GM19467 (cell line): Measurements from ENCODE around the gene SLC6A9.

ENCODE experiments used
- ATAC-seq: cut with Tn5 transposase; IDR thresholded peaks from one replicate; pipeline ENCODE4 v1.9.1; 2021; ENCODE audit warnings: mild to moderate bottlenecking, moderate library complexity; ENCODE audit not compliant: unreplicated experiment

SLC6A9 gene

GRCh38 chr1:44008259-44008658 is 23.0 kb downstream of the SLC6A9 start:
- no peak for ATAC-seq

DNA sequence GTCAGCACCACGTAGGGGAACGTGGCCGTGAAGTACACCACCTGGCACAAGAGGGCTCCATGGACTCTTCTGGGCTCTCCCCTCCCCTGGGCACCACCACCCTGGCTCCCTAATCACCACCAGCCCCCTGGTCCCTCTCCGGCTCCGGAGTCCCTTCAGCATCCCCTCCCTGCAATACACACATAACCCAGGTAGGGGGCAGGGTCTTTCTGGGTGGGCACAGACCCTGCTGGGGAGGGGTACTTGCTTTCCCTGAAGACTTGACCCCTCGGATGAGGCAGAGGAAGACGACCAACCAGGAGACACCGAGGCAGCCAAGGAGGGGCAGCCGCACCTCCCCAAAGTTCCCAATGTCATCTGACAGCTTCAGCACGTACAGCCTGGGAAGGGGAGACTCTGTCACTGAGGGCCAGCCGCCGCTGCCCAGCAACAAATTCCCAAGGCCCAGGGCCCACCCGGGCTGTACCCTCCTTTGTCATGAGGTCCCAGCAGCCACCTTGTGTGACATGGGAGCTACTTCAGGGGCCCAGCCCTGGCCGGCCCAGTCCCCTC is 28.6 kb downstream of the SLC6A9 start:
- no peak for ATAC-seq

GRCh38 chr1:44002165-44002564 is 29.1 kb downstream of the SLC6A9 start:
- ATAC-seq = no peak

- ATAC-seq = no peak
Observed at GRCh38 chr1:44000122-44000665, 31.1 kb downstream of the SLC6A9 start.

DNA sequence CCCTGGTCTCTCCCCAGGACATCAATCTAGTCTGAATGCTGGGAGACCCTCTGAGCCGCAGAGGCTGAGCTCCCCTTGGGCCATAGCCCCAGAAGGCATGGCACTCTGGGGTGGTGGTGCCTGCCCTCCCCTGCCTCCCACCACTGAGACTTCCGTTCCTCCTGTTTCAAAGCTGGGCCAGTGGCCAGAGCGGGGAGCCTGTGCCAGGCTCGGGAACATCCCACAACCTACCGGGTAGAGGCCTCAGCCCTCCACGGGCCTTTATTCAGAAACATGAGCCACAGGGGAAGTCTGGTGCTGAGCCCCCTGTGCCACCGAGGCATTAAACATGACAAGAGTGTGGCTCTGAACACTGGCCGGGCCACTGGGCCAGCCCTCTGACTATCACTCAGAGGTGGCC is 31.8 kb downstream of the SLC6A9 start:
- ATAC-seq = no peak

- ATAC-seq = no peak
Observed at GRCh38 chr1:43998000-43998378, 33.3 kb downstream of the SLC6A9 start.

DNA sequence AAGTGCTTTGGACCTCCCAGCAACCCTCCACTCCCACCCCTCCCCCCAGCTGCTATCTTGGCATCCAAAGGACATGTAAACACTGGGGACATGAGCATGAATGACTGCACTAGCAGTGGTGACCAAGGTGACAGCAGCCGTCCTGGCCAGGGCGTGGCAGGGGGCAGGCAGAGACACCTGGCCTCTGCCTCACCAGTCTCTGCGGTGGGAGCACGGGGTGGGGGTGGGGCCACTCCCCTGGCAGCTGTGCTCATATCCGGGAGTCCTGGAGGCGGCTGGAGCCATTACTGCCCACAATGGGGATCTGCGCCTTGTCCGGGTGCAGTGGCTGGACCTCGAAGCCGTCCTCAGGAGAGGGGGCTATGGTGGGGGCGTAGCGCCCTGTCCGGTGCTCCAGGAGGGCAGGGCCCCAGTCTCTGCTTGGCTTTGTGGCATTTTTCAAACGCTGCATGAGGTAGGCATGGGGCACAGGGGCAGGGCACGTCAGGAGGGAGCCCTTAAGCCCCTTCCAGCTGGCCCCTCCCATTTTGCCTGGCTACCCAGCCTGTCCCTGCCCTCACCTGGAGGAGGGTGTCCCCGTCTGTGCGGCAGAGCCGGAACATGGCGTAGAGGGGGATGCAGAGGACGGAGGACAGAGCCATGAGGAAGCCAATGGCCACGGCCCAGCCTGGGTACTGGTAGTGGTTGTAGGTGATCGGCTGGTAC is 33.8 kb downstream of the SLC6A9 start:
- no peak for ATAC-seq

GRCh38 chr1:43996733-43997115 is 34.5 kb downstream of the SLC6A9 start:
- no peak for ATAC-seq

GRCh38 chr1:43995984-43996732 is 35.1 kb downstream of the SLC6A9 start:
- ATAC-seq = no peak

DNA sequence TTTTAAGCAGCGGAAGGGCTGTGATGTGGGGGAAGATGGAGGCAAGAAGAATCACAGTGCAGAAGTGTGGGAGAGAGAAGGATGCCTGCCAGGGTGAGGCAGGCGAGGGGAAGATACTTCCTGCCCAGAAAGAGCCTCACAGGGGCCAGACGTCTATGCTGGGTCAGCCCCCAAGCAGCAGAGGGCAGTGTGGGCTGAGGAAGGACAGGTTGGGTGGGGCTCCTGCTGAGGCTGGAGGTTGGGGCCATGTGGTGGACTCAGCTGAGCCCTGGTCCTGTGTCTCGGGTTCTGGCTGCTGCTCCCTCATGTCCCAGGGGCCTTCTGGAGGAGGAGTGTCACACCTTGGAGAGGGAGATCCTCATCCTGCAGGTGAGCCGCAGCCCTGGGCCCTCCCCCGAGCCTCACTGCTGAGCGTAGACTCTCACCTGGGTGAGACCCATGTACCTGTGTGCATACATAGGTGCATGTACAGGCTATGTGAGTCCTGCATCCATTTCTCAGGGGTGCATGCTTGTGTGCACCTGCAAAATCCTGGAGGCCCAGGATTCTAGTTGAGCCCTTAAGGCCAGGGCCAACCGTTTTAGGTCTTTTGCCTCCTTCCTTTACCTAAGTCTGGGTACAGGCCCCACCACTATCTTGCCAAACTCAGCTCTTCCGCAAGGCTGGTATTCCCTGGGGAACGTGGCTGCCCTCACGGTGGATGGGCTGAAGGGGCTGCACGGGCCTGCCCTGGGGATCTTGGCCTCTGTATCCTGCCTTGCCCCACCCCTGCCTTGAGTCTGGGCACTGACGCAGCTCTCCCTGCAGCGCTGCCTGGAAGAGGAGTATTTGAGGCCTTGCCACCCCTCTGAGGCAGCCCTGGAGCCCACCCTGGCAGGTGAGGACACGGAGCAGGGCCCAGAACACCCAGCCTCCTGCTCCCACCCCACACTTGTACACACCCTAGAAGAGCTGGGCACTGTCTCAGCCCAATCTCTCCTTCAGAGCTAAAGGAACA is 36.2 kb downstream of the SLC6A9 start:
- no peak for ATAC-seq

DNA sequence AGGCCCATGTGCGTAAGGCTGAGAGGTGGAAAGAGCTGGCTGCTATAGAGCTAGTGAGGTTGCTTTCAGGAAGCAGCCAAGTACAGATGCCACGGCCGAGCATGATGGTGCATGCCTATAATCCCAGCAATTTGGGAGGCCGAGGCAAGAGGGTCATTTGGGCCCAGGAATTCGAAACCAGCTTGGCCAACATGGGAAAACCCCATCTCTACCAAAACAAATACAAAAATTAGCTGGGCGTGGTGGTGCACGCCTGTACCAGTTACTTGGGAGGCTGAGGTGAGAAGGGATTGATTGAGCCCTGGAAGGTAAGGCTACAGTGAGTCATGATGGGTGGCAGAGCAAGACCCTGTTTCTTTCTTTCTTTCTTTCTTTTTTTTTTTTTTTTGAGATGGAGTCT is 37.2 kb downstream of the SLC6A9 start:
- ATAC-seq = no peak

GRCh38 chr1:43993206-43993914 is 37.9 kb downstream of the SLC6A9 start:
- no peak for ATAC-seq

DNA sequence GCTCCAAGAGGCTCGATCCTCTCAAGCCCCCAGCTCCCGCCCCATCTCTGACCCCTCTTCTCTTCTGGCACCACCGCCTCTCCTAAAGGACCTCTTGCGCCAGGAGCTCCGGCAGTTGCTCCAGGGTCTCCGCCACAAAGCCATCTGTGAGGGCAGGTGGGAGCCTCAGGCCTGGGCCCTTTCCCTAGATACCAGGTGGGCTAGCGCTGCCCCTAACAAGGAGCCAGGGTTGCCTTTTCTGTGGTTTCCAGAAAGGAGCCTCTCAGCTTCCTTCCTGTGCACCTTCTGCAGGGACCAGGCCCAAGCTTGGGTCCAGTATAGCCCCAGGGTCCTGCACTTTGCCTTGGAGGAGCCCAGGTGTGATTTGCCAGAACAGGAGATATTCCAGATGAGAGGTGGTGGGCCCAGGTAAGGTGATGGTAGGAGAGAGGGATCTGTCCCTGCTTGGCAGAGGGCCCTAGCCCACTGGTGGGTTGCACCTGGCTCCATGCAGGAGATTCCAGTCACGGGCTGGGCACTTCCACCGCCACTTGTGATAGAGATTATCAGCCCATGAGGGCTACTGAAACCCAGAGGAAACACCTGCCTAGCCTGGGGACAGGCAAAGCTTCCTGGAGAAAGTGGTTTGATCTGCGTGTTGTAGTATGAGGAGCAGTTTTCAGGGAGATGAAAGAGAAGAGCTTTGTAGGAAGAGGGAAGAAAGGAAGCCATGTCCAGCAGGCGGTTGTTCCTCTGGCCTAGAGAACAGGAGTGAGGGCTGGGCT is 38.8 kb downstream of the SLC6A9 start:
- no peak for ATAC-seq

GRCh38 chr1:43991476-43992231 is 39.6 kb downstream of the SLC6A9 start, which contains the start of gene CCDC24:
Gene CCDC24 (plus strand): TSS chr1:43991599. CDS start chr1:43991879, 280 bp downstream.
- ATAC-seq = peak; percentile 67

- ATAC-seq = no peak
Observed at GRCh38 chr1:43991200-43991475, 40.1 kb downstream of the SLC6A9 start.

- ATAC-seq = no peak
Observed at GRCh38 chr1:43990271-43991199, 40.7 kb downstream of the SLC6A9 start.

DNA sequence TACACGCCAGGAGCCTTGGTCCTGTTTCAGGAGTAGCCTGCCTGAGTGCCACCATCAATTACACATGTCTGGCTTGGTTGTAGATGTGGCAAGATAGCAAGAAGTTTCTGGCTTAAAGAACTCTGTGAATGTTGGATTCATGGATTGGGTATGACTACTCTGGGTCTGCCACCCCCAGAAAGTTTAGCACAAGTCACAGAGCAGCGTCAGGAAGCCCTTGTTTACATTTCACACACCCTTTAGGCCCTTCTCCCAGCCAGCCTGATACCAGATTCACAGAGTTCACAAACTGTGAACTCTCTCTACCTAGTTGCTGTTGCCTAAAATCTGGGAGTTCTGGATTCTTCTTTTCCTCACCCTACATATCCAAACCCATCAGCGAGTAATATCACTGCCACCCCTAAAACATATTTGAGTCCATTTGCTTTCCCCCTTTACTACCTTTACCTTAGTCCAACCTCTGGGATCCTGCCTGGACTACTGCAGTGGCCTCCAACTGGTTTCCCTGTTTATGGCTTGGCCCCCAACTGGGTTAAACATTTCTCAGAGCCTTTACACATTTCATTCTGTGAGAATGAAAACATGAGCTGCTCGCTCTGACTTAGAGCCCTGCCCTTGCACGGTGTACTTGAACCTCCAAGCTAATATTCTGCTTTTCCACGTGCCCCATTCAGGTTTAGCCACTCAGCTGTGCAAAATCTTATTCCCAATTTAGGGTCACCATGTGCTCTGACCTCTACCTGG is 43.9 kb downstream of the SLC6A9 start:
- no peak for ATAC-seq
